NCI-H2227 (cell line): ENCODE measurements around the gene NR3C2.
"Not testable (repeated sequence)": the region's sequence is repeated elsewhere in the genome, so short reads cannot be mapped to it uniquely, and the experiment has no call there.

Experiments
- DNase-seq: peaks from one replicate; lab custom pipeline; 2025; ENCODE audit not compliant: unreplicated experiment; lab: John Stamatoyannopoulos, UW

Gene NR3C2

GRCh38 chr4:148225639-148226038 is 216.6 kb downstream of the NR3C2 start:
- no peak for DNase-seq

GRCh38 chr4:148224476-148224875 is 217.7 kb downstream of the NR3C2 start:
- no peak for DNase-seq

GRCh38 chr4:148222991-148223660 is 219.1 kb downstream of the NR3C2 start:
- no peak for DNase-seq

GRCh38 chr4:148216866-148217814 is 225.1 kb downstream of the NR3C2 start:
- no peak for DNase-seq

GRCh38 chr4:148216321-148216720 is 225.9 kb downstream of the NR3C2 start:
- DNase-seq: no peak

- no peak for DNase-seq
Measured at GRCh38 chr4:148215202-148215601, 227.0 kb downstream of the NR3C2 start.

- no peak for DNase-seq
Measured at GRCh38 chr4:148214529-148215166, 227.6 kb downstream of the NR3C2 start.

GRCh38 chr4:148211533-148211932 is 230.7 kb downstream of the NR3C2 start:
- no peak for DNase-seq

- no peak for DNase-seq
Measured at GRCh38 chr4:148210661-148211060, 231.6 kb downstream of the NR3C2 start.

GRCh38 chr4:148207068-148207467 is 235.1 kb downstream of the NR3C2 start:
- DNase-seq: no peak

- DNase-seq: no peak
Measured at GRCh38 chr4:148205476-148205875, 236.7 kb downstream of the NR3C2 start.

- DNase-seq: no peak
Measured at GRCh38 chr4:148204892-148205291, 237.3 kb downstream of the NR3C2 start.

- DNase-seq: no peak
Measured at GRCh38 chr4:148204171-148204570, 238.0 kb downstream of the NR3C2 start.

- DNase-seq: no peak
Measured at GRCh38 chr4:148203056-148203898, 238.9 kb downstream of the NR3C2 start.

GRCh38 chr4:148200960-148201359 is 241.3 kb downstream of the NR3C2 start:
- DNase-seq: no peak

- no peak for DNase-seq
Measured at GRCh38 chr4:148196164-148196563, 246.1 kb downstream of the NR3C2 start.

GRCh38 chr4:148192526-148192925 is 249.7 kb downstream of the NR3C2 start:
- DNase-seq: no peak

GRCh38 chr4:148187454-148188222 is 254.6 kb downstream of the NR3C2 start:
- DNase-seq: not testable (repeated sequence)

GRCh38 chr4:148184922-148185321 is 257.3 kb downstream of the NR3C2 start:
- no peak for DNase-seq
